Left ventricle myocardium inferior (tissue), 1 donor: ENCODE results near the gene NANOS3. TPM values are rescaled to one million over a fixed set of nuclear protein-coding genes. Genes with fewer than 3 reads are reported as not detected.

Experiments used
- DNase-seq: peaks from one replicate; pipeline ENCODE4 v3.0.0-alpha.2; 2020
- H3K27ac ChIP-seq: fragments of 200-600 bp; replicated peaks from 2 replicates; pipeline ENCODE4 v1.8.0; 2021
- H3K27me3 ChIP-seq: fragments of 200-600 bp; 2 replicates; pipeline ENCODE4 v1.8.0; 2021; ENCODE audit warnings: low read depth
- H3K36me3 ChIP-seq: fragments of 200-600 bp; 2 replicates; pipeline ENCODE4 v1.8.0; 2021
- H3K4me1 ChIP-seq: fragments of 200-600 bp; 2 replicates; pipeline ENCODE4 v1.8.0; 2021
- H3K4me3 ChIP-seq: fragments of 200-600 bp; 2 replicates; pipeline ENCODE4 v1.8.0; 2021; ENCODE audit warnings: mild to moderate bottlenecking, moderate library complexity
- H3K9me3 ChIP-seq: fragments of 200-600 bp; replicated peaks from 2 replicates; pipeline ENCODE4 v1.8.0; 2021
- CTCF ChIP-seq: fragments of 200-600 bp; IDR thresholded peaks from 2 replicates; pipeline ENCODE4 v1.8.0; 2021; ENCODE audit warnings: antibody characterized with exemption, mild to moderate bottlenecking, borderline replicate concordance
- intact Hi-C: fragments of 100-400 bp; cut with micrococcal nuclease; formaldehyde crosslinking; loops from one replicate; pipeline ENCODE4 v1.11.0; 2022
- total RNA-seq: library from RNA; stranded (reverse); fragmentation: NEBNext Ultra II Directional; extraction: Animal tissue kit (Norgen Biotek cat#: 25700); gene quantifications from one replicate; pipeline ENCODE4 v1.2.1, GENCODE V29; 2021
- donor health status: DM: no; HTN: yes; CAD: no; lungs with severe emphysema.

Gene NANOS3
- total RNA-seq, 1 donor from 2014 or later = 1.3 TPM

GRCh38 chr19:13861392-13861713 is 15.6 kb upstream of the NANOS3 start:
- intact Hi-C loops = loop anchor here (10.0 kb wide), 1 partner anchor 77 kb away; no protein-coding TSS in a partner anchor
- H3K36me3 ChIP-seq = no peaks in the 10 kb centered on the region
- no peak for TF ChIP-seq CTCF
- no peaks in the 10 kb centered on the region for H3K9me3 ChIP-seq
- DNase-seq = no peak
- H3K4me1 ChIP-seq = peaks cover 41% of the 10 kb centered on the region
- no peaks in the 10 kb centered on the region for H3K27me3 ChIP-seq
- H3K4me3 ChIP-seq = peak overlapping the region; percentile 63
- peak overlapping the region; percentile 97 for H3K27ac ChIP-seq

- H3K36me3 ChIP-seq = no peaks in the 10 kb centered on the region
- TF ChIP-seq CTCF = peak; percentile 100
- peak overlapping the region; percentile 63 for H3K4me3 ChIP-seq
- H3K27me3 ChIP-seq = no peaks in the 10 kb centered on the region
- H3K27ac ChIP-seq = peak overlapping the region; percentile 97
- no peaks in the 10 kb centered on the region for H3K9me3 ChIP-seq
- intact Hi-C loops = loop anchor here (10.0 kb wide), 1 partner anchor 77 kb away; no protein-coding TSS in a partner anchor
- H3K4me1 ChIP-seq = peaks cover 43% of the 10 kb centered on the region
- DNase-seq = peak; percentile 94
These were observed 15.0 kb upstream of the NANOS3 start for GRCh38 chr19:13861714-13862531.

GRCh38 chr19:13864046-13864666 is 12.8 kb upstream of the NANOS3 start:
- Histone ChIP-seq H3K4me1 (peaks cover 43% of the 10 kb centered on the region), H3K36me3 (no peaks in the 10 kb centered on the region), H3K4me3 (no peak overlapping the region), H3K27me3 (no peaks in the 10 kb centered on the region), H3K27ac (peak overlapping the region; percentile 58), H3K9me3 (no peaks in the 10 kb centered on the region)
- DNase-seq = no peak
- intact Hi-C loops = loop anchor here (10.0 kb wide), 1 partner anchor 79 kb away; no protein-coding TSS in a partner anchor
- no peak for TF ChIP-seq CTCF

- no peaks in the 10 kb centered on the region for H3K27me3 ChIP-seq
- no peaks in the 10 kb centered on the region for H3K36me3 ChIP-seq
- intact Hi-C loops = loop anchor here (10.0 kb wide), 1 partner anchor 80 kb away; no protein-coding TSS in a partner anchor
- no peak for DNase-seq
- peak overlapping the region; percentile 58 for H3K27ac ChIP-seq
- peaks cover 43% of the 10 kb centered on the region for H3K4me1 ChIP-seq
- peak overlapping the region; percentile 85 for H3K4me3 ChIP-seq
- H3K9me3 ChIP-seq = no peaks in the 10 kb centered on the region
- TF ChIP-seq CTCF = no peak
These were observed 12.0 kb upstream of the NANOS3 start for GRCh38 chr19:13864667-13865570.
